ENCODE measurements around the gene C16orf92.
"Not testable (repeated sequence)": the region's sequence is repeated elsewhere in the genome, so short reads cannot be mapped to it uniquely, and the experiment has no call there.

Gene C16orf92

DNA sequence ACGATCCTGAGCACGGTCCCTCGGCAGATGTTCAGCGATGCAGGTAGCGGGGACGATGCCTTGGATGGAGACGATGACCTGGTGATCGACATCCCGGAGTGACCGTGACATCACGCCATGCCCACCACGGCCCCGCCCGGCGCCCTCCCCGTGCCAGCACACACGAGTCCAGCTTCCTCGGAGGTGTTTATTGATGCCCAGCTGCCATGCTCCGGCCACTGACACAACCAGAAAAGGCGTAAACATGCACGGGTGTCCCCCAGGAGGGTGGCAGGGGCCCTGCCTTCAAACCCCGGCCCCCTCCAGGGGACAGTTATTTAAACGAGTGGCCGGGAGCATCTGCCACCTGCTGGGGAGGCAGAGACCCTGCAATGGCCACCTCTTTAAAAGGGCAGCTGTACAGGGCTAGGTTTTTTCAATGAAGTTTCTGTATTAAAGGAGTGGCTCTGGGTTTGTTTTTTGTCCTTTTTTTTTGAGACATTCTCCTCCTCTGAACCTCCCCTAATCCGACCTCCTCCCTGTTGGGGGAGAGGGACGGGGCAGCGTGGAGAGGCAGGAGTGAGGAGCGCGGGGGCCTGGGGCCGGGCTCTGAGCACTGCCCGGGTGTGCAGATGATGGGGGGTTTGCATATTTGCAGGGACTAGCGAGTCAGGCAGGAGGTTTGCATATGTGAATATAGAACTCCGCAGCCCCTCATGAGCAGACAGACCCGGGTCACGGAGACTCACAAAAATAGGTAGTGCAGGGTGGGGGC lies 17.5 kb upstream of the C16orf92 start:
- DNase-seq (ENCODE audit: low read depth), result no peak

DNA sequence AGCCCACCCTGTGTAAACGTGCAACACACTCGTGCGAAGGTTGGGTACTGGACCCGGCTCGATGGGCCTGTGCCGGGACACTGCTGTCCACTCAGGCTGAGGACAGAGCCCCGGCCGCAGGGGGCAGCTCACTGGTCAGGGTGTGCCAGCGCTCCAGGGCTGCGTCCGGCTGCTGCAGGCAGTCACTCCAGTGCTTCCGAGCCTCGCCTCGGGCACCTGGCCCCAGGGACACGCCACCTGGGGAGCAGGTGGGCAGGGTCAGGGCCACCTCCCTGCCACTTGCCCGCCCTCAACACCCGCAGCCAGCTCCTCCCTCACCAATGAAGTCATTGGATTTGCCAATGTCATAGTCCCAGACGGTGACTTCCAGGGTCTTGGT lies 16.9 kb upstream of the C16orf92 start:
- DNase-seq (ENCODE audit: low read depth), result no peak

DNA sequence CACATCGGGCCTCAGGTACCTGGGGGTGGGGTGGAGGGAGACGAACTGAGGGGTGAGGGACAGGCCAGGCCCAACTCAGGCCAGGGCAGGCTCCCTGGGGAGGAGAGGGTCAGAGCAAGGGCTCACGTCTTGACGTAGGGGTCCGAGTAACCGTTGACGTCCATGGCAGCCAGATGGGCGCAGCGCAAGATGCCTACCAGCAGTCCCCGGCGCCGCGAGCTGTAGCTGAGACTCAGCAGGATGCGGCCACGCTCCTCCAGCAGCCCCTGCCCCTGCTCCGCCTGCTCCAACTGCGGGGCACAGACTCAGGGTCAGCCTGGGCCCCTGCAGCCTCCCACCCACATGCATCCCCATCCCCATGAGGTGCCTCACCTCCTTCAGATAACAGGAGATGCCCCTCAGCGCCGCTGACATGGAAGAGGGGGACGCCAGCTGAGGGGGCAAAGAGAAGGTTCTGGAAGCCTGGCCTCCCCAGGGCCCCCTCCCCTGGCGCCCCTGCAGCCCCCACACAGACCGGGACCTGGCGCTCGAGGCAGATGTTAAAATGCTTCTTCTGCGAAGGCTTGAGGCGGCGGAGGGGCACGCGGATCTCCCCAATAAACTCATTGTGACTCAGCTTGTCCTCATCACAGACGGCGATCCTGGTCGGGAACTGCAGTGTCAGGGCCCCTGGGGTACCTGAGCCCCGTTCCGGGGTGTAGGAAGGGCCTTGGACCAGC lies 16.2 kb upstream of the C16orf92 start:
- no peak for DNase-seq (ENCODE audit: low read depth)

DNA sequence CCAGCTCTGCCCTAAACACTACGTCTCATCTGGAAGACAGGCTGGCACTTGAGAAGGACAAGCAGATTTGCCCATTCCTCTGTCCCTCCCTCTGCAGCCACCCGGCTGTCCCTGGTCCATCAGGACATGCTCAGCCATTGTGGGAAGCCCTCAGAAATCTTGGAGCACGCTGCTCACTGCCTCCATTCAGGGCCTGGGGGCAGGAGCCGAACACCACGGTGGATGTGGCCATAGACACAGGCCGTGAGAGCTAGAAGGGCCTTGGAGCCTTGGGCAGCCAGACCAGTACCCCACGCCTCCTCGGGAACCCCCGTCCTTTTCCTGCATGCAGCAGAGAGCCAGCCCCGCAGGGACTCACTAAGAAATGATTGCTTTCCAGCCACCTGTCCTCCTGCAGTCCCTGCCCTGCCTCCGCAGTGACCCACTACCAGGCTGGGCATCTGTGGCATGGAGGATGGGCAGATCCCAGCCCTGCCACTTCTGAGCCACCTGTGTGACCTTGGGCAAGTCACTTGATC lies 15.6 kb upstream of the C16orf92 start:
- DNase-seq (ENCODE audit: low read depth), result no peak

DNA sequence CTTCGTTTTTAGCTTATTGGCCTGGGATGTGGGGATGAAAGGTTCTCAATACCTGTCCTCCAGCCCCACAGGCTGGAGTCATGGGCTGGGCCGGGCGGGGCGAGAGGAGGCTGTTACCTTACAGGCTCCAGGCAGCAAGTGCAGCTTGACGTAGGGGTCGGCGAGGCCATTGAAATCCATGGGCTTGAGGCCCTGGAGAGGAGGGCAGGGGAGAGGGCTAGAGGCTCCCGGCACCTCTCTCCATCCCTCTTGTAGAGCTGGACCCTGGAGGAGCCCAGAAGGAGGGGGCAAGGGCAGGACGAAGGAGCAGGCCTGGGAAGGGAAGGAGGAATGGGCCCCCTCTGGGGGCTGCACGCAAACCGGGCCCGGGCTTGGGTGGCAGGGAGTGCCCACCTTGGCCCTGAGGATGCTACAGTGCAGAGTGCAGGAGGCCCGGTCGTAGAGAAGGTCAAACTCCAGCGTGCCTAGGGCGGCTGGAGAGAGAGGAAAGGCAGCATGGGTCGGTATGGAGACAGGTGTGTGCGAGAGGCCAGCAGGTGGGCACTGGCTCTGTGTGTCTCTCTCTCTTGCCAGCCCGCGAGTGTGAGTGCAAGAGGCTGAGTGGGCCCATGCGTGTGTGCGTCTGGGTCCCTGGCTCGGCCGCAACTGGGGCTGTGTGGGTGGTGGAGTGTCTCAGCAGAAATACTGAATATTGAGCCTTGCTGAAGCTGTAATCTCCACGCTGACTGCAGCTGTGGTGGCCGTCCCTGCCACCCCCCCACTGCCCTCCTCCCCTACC lies 13.7 kb upstream of the C16orf92 start:
- no peak for DNase-seq (ENCODE audit: low read depth)

DNA sequence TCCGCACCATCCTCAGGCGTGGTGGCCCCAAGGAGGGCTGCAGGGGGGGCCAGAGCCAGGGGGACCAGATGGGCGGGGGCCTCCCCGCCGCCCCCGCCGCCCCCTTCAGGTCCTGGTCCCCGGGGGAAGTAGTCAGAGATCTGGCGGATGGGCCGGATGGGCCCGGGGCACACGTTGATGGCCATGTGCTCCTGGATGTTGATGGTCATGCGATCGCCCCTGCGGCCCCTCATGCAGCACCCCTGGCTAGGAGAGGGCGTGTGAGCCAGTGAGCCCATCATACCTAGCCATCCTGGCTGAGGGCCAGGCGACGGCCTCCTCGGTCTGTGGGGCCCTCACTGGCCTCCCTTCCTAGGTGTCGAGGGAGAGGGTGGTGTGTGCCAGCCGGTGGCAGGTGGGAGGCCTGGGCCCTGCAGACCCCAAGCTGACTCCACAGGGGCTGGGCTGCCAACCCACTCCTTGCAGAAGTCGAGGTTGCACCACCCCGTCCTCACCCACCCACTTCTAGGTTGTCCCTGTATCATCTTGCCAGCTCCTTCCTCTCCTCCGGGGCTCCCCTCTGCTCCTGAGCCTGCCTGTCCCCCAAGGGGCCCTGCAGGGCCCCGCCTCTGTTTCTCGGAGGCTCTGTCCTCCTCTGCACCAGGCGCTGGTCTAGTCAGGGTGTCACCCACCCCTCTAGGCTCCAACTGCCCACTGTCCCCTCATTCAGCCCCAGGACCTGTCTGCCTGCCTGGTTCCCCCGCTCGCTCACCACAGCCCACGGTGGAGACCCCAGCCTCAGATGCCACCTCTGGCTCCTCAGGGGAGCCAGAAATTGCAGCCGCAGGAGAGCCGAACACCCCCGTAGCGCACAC lies 12.8 kb upstream of the C16orf92 start:
- no peak for DNase-seq (ENCODE audit: low read depth)

DNA sequence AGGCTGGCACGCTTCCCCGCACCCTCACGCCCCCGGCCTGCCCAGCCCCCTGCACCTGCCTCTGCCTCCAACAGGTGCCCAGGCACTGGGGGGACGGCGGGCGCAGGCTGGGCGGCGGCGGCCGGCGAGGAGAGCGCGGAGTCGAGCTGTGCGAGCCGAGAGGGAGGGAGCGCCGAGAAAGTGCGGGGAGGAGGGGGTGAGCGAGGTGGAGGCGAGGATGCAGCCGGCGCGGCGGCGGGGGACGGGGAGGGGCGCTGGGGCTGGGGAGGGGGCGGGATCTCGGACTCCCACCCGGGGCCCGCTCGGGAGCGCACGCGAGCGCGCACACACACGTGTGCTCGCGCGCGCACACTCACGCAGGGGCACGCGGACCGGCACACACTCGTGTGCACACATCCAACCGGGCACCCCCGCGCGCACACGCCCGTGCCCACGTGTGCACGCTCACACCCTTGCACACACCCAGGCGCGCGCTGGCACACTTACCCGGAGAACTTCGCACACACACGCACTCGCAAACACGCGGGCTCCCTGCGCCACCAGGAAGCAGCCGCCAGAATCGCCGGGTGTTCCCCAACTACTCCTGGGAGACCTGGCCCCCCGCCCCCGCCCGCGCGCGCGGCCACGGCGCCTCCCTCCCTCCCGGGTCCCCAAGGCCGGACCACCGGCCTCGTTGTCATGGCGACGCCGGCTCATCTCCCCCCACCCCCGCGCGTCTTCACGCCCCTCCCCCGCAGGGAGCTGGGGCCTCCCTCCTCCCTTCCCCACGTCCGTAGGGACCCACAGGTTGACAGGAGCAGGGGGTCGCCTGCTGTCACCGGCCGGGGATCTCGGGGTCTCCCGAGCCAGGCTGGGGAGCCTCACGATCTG lies 11.9 kb upstream of the C16orf92 start, which contains the start of gene DOC2A:
Gene DOC2A, minus strand, starts transcription at position 184 of the 870 bp plus-strand sequence. CDS start 805 bp downstream, outside the sequence.
- no peak for DNase-seq (ENCODE audit: low read depth)

DNA sequence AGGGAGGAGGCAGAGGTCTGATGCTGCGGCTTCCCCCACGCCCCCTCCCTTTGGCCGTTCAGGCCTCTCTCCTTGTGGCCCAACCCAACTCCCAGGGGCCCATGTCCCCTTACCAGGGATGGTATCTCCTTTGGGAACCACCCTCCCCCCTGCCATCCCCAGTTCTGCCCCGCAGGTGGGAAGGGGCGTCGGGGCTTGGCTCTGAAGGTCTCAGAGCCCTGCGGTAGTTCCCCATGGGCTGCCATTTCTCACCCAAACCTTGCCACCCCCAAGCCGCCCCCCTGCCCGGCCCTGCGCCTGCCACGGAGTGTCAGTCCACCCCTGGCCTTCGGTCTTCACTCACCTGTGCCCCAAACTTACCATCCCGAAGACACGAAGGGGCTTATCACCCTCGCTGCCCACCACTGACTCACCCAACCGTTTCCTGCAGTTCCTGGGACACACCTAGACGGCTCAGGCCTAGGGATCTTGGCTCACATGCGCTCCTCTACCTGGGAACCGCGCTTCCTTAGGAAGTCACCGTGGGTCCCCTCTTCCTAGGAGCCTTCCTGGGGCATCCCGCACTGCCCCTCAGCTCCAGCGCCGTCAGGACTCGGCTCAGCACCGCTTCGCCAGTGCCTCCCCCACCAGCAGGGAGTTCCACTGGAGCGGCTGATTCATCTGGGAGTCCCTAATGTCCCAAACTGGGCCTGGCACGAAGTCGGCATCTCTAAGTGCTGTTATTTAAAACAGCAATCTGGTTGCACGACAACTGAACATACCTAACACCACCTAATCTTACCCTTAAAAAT lies 11.1 kb upstream of the C16orf92 start:
- no peak for DNase-seq (ENCODE audit: low read depth)

DNA sequence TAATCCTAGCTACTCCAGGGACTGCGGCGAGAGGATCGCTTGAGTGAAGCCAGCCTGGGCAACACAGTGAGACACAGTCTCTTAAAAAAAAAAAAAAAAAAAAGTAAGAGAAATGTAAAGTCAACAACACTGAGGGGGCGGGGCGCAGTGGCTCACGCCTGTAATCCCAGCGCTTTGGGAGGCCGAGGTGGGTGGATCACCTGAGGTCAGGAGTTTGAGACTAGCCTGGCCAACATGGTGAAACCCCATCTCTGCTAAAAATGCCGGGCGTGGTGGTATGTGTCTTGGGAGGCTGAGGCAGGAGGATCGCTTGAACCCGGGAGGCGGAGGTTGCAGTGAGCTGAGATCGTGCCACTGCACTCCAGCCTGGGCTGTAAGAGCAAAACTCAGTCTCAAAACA lies 10.4 kb upstream of the C16orf92 start:
- DNase-seq (ENCODE audit: low read depth), result not testable (repeated sequence)

DNA sequence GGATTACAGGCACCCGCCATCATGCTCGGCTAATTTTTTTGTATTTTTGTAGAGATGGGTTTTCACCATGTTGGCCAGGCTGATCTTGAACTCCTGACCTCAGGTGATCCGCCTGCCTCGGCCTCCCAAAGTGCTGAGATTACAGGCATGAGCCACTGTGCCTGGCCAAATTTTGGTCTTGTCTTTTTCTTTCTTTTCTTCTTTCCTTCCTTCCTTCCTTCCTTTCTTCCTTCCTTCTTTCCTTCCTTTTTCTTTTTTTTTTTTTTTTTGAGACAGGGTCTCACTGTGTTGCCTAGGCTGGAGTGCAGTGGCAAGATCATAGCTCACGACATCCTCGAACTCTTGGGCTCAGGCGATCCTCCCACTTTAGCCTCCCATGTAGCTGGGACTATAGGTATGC lies 7.5 kb upstream of the C16orf92 start:
- not testable (repeated sequence) for DNase-seq (ENCODE audit: low read depth)

DNA sequence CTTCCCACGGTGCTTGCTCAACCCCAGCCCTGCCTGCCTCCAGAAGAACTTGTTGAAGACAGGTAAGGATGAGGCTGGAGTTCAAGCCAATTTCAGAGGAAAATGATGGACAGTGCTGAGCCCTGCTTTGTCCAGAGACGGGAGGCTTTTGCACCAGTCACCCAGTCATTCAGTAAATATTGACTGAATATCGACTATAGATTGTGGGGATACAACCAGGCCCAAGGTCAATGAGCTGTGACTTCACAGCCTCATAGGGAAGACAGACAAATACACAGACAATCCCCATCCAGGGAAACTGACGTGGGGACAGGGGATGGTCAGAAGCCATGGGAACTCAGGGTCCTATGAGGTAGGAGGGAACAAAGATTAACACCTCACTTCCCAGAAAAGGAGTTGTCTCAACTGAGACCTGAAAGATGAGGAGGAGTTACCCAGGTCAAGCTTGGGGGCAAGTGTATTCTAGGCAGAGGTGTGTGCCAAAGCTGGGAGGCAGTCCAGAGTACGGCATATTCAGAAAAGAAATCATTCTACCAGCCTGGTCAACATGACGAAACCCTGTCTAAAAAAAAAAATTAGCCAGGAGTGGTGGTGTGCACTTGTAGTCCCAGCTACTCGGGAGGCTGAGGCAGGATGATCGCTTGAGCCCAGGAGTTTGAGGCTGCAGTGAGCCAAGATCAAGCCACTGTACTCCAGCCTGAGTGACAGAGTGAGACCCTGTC lies 6.3 kb upstream of the C16orf92 start:
- no peak for DNase-seq (ENCODE audit: low read depth)

DNA sequence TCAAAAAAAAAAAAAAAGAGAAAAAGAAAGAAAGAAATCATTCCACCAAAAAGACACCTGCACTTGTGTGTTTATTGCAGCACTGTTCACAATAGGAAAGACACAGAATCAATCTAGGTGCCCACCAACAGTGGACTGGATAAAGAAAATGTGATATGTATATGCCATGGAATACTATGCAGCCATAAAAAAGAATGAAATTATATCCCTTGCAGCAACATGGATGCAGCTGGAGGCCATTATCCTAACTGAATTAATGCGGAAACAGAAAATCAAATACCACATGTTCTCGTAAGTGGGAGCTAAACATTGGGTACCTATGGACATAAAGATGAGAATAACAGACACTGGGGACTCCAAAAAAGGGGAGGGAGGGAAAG lies 5.7 kb upstream of the C16orf92 start:
- no peak for DNase-seq (ENCODE audit: low read depth)

DNA sequence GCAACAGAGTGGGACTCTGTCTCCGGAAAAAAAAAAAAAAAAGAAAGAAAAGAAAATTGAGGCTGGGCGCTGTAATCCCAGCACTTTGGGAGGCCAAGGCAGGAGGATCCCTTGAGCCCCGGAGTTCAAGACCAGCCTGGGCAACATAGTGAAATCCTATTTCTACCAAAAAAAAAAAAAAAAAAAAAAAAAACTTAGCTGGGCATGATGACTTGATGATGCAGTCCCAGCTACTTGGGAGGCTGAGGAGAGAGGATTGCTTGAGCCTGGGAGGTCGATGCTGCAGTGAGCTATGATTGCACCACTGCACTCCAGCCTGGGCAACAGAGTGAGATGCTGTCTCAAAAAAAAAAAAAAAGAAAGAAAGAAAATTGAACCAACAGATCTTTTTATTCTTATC lies 5.1 kb upstream of the C16orf92 start:
- DNase-seq (ENCODE audit: low read depth), result not testable (repeated sequence)

DNA sequence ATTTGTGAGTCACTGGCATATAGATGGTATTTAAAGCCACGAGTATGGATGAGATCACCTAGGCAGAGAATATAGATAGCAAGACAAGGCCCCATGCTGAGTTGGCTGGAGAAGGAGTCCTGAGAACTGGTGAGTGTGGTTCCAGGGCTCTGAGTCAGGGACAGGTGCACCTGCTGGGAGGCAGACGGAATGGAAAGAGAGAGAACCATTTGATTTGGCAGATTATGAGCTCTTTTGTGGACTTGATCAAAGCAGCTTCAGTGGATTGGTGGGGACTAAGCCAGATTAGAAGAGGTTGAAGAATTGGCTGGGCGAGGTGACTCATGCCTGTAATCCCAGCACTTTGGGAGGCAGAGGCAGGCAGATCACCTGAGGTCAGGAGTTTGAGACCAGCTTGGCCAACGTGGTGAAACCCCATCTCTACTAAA lies 4.3 kb upstream of the C16orf92 start:
- DNase-seq (ENCODE audit: low read depth), result no peak

DNA sequence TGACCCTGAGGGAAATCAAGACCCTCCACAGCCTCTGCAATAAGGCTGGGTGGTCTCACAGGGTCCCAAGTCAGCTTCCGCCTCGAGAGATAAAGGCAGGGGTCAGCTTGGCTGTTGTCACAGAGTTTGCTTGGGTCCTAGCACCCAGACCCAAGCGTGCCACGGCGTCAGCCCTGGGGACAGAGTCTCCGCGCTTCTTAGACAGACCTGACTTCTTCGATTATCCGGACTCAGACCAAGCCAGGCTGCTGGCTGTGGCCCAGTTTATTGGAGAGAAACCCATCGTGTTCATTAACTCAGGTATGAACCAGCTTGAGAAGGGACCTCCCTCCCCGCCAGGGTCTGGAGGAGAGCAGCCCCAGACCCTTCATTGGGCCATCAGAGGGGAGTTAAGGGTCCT lies 588 bp downstream of the C16orf92 start:
- DNase-seq (ENCODE audit: low read depth), result no peak

DNA sequence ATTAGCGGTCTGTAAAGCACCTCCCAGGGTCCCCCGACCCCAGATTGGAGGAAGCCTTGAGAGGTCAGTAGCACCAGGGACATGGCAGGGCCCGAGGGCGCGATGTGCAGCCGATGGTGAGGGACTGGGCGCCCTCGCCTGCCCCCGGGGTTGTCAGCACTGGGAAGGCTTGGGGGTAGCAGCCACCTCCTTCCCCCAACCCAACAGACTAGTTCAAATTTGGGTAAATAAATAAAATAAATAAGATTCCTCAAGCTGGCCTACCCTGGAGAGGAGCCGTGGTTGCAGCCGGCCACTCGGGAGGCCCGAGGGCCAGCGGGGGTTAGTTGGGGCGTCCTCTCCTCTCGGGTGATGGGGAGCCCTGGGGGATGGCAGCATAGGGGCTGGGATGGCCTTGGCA lies 1.5 kb downstream of the C16orf92 start:
- no peak for DNase-seq (ENCODE audit: low read depth)

DNA sequence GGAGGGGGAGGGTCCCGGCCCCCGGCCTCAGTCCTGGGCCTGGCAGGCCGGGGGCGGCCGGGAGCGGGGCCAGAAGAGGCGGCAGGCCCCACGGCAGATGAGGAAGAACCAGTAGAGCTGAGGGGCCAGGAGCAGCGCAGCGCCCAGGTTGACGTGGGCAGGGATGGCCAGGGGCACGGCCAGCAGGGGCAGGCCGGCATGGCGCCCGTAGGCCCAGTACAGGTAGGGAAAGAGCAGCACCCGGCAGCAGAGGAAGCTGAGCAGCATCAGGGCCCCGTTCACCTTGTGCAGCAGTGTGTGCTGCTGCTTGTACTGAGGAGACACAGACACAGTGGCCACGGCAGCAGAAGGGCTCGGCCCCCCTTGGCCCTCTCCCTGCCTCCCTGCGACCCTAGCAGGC lies 2.2 kb downstream of the C16orf92 start:
- DNase-seq (ENCODE audit: low read depth), result no peak

DNA sequence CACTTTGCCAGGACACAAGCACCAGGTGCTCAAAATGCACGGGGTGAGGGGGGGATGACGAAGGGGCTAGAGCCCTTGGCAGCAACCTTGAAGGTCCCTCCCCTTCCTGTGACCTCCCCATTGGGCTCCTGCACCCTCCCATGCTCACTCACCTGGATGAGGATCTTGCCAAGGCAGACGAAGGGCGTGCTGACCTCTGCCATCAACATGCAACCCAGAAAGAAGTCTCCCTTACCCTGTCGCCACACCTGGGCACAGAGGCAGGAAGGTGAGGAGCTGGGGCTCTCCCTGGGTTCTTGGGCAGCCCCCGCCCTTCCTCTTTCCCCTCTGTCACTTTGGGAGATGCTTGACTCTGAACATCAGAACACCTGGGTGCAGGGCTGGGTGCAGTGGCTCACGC lies 2.6 kb downstream of the C16orf92 start:
- no peak for DNase-seq (ENCODE audit: low read depth)

DNA sequence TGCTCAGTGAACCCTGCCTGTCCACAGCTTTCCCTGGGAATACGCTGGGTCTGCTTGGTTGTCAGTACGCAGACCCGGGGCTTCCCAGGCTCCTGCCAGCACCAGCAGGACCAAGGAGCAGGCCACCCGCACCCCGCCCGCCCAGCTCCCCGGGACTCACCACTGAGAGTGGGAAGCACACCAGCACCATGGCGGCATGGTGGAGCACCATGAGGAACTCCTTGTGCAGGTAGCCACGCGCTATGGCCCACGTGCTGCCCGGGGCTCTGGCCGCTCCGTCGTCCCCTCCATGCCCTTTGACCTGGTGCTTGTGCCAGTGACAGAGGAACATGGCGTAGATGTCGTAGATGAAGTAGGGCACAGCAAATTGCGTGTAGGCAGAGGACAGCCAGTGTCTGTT lies 3.5 kb downstream of the C16orf92 start:
- DNase-seq (ENCODE audit: low read depth), result no peak
